ENCODE measurements around the gene TMEM150C.

DNA sequence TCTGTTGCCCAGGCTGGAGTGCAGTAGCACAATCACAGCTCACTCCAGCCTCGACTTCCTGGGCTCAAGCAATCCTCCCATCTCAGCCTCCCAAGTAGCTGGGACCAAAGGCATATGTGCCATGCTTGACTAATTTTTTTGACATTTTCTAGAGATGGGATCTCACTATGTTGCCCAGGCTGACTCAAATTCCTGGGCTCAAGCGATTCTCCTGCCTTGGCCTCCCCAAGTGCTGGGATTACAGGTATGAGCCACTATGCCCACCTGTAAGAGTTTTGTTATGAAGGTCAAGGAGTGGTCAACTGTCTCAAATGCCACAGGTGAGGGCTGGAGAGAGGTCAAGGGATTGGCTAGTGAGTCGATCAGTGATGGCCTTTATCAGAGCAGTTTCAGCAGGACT lies 32.5 kb downstream of the TMEM150C start:
- TF ChIP-seq, protein P1, sequence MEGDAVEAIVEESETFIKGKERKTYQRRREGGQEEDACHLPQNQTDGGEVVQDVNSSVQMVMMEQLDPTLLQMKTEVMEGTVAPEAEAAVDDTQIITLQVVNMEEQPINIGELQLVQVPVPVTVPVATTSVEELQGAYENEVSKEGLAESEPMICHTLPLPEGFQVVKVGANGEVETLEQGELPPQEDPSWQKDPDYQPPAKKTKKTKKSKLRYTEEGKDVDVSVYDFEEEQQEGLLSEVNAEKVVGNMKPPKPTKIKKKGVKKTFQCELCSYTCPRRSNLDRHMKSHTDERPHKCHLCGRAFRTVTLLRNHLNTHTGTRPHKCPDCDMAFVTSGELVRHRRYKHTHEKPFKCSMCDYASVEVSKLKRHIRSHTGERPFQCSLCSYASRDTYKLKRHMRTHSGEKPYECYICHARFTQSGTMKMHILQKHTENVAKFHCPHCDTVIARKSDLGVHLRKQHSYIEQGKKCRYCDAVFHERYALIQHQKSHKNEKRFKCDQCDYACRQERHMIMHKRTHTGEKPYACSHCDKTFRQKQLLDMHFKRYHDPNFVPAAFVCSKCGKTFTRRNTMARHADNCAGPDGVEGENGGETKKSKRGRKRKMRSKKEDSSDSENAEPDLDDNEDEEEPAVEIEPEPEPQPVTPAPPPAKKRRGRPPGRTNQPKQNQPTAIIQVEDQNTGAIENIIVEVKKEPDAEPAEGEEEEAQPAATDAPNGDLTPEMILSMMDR (IDR thresholded peaks at IDR 0.05; ENCODE audit: poor library complexity, severe bottlenecking), result no peak
- no peak for TF ChIP-seq POLR2AphosphoS5 (IDR thresholded peaks at IDR 0.05)
- TF ChIP-seq EZH2 (IDR thresholded peaks at IDR 0.05; ENCODE audit: borderline replicate concordance, insufficient read depth, low read length, poor library complexity, severe bottlenecking), result no peak
- no peak for TF ChIP-seq MXI1 (conservative IDR thresholded peaks at IDR 0.05; ENCODE audit: poor library complexity, severe bottlenecking)
- TF ChIP-seq, protein P2, sequence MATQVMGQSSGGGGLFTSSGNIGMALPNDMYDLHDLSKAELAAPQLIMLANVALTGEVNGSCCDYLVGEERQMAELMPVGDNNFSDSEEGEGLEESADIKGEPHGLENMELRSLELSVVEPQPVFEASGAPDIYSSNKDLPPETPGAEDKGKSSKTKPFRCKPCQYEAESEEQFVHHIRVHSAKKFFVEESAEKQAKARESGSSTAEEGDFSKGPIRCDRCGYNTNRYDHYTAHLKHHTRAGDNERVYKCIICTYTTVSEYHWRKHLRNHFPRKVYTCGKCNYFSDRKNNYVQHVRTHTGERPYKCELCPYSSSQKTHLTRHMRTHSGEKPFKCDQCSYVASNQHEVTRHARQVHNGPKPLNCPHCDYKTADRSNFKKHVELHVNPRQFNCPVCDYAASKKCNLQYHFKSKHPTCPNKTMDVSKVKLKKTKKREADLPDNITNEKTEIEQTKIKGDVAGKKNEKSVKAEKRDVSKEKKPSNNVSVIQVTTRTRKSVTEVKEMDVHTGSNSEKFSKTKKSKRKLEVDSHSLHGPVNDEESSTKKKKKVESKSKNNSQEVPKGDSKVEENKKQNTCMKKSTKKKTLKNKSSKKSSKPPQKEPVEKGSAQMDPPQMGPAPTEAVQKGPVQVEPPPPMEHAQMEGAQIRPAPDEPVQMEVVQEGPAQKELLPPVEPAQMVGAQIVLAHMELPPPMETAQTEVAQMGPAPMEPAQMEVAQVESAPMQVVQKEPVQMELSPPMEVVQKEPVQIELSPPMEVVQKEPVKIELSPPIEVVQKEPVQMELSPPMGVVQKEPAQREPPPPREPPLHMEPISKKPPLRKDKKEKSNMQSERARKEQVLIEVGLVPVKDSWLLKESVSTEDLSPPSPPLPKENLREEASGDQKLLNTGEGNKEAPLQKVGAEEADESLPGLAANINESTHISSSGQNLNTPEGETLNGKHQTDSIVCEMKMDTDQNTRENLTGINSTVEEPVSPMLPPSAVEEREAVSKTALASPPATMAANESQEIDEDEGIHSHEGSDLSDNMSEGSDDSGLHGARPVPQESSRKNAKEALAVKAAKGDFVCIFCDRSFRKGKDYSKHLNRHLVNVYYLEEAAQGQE (IDR thresholded peaks at IDR 0.05; ENCODE audit: borderline replicate concordance), result no peak
- TF ChIP-seq SMC3 (conservative IDR thresholded peaks at IDR 0.05; ENCODE audit: poor library complexity), result no peak

Measured in neural cell (in vitro differentiated cells).